GM19452 (cell line): ENCODE results near the gene CREBBP.

Experiments used
- ATAC-seq: cut with Tn5 transposase; IDR thresholded peaks from one replicate; pipeline ENCODE4 v1.9.1; 2021; ENCODE audit not compliant: unreplicated experiment

CREBBP gene

DNA sequence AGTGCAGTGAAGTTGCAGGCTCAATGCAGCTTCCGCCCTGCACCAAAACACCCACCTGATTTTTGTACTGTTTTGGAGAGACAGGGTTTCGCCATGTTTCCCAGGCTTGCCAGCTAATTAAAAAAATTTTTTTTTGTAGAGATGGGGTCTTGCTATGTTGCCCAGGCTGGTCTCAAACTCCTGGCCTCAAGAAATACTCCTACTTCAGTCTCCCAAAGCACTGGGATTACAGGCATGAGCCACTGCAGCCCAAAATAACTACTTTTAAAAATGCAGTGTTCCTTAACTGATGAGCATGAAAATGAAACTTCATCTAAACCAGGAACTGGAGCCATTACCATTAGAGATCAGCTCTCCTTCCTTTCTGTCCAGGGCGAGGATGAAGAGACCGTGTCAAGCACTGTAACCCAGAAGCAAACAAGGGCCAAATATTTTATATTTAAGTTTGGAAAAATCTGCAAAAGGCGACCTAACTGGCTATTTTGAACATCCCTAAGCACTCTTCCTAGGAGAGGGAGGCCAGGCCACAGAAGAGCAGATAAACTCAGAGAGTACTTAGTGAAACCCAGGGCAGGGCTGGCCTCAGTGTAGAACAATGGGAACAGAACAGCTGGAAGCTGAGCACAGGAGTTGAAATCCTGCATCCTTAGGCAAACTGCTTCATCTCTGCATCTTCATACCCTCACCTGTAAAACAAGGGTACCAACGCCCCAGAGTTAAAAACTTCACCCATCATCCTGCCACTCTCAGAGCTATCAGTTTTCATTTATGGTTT lies 24.0 kb downstream of the CREBBP start:
- ATAC-seq, result no peak

DNA sequence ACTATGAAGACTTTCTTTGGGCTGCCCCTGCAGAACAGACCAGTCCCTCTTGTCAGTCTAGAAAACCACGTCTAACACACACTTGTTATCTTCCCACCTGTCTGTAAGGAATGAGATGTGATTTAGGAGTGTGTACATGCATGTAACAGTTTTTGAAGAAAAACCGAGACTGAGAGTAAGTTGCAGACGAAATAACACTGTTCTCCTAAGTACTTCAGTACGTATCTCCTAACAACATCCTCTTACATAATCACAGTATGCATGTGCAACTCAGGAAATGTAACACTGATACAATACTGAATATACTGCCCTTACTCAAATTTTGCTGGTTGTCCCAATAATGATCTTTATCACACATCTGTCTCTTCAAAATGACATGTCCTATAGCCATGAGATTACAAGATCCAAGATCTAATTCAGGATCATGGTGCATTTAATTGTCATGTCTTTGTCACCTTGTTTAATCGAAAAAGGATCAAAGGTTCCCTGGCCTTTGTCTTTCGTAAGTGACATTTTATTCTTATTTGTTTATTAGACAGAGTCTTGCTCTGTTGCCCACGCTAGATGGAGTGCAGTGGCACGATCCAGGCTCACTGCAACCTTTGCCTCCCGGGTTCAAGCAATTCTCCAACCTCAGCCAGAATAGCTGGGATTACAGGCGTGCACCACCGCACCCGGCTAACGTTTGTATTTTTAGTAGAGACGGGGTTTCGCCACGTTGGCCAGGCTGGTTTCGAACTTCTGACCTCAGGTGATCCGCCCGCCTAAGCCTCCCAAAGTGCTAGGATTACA lies 25.6 kb downstream of the CREBBP start:
- ATAC-seq, result no peak

DNA sequence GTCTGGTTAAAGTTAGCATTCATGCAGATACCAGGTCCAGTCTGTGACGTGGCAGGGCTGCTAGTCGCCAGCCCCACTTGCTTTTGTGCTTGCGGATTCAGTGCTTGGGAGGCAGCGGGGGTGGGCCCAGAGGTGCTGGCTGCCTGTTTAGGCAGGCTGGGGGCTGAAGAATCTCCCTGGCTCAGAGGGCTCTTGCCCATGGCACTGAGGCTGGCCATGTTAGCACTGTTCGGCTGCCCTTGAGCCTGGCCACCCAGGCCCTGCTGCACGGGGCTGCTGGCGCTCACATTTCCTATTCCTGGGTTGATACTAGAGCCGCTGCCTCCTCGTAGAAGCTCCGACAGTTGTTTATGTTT lies 30.0 kb downstream of the CREBBP start:
- no peak for ATAC-seq

DNA sequence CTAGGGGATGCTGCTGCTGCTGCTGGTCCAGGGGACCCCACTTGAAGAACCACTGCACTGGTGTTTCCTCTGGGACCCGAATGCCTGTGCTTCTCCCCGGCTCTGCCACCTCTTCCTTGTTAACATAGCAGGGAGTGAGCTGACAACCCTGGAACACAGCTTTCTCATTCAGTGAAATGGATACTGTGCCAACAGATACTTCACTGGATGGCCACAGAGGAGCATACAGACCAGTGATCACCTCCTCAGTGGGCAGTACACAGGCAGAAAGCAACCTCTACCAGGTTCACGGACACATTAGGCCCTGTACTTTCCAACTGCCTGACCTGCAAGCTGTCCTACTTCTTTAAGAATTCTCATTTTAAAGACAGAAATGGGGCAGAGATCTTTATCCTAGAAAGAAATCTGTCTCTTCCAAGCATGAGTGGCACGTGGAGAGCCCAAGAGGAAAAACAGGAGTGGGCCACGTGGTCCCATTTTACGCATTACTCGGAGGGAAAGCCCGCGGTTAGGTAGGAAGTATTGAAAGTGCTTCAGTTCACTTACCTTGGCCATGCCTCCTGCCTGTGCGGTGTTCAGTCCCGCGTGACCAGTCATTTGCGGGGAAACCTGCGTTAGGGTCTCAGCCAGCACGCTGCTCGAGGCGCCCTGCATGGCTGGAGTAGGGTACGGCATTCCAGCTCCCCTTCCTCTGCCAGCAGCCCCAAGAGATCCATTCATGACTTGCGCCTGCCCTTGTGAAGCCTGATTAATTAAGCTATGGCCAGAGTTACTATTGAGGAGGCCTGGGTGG lies 30.6 kb downstream of the CREBBP start:
- no peak for ATAC-seq

DNA sequence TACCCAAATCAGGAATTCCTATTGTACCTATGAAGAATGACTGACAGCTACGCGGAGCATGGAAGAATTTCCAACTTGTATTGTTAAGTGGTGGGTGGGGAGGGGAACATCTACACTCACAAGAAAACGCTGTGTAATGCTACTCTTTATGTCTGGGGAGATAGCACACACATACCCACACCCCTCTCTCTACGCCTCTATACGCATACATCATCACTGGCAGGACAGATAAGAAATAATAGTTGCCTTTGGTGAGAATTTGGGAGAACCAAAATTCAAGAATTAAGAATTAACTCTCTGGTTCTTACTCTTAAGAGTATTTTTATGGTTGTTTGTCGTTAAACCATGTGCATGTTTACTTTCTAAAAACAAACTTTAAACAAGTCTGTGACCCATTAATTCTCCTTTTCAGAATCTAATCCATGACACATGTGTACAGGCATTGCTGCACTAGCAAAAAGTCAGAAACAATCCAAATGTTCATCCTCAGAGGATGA lies 33.9 kb downstream of the CREBBP start:
- no peak for ATAC-seq

DNA sequence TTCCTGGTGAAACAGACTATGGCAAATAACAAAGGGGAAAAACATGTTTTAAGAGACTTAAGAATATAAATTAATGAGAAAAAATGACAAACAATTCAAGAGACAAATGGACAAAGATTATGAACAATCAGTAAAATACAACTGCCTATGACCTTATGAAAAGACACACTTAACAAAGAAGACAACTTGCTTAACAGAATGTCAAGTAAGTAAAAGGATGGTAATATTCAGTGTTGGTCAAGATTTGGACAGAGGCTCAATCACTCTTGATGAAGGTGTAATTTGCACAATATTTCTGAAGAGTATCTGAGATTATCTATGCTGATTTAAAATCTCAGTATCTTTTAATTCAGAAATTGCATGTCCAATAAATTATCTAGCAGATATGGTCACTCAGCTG lies 34.4 kb downstream of the CREBBP start:
- no peak for ATAC-seq

DNA sequence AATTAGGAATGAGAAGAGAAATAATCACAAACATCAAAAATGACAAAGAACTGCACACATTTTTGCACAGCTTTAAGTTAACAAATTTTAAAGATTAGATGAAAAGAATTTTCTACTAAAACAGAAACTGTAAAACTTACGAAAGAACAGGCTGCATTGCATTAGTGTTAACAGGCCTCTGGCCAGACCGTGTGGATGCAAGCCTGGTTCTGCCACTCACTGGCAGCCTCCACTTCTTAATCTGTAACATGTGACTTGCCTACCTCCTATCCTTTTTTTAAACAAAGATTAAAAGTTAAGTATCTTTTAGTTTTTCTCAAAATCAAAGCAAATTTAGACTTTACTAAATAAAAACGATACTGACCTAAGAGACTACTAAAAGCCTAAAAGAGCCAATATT lies 37.5 kb downstream of the CREBBP start:
- ATAC-seq, result no peak

DNA sequence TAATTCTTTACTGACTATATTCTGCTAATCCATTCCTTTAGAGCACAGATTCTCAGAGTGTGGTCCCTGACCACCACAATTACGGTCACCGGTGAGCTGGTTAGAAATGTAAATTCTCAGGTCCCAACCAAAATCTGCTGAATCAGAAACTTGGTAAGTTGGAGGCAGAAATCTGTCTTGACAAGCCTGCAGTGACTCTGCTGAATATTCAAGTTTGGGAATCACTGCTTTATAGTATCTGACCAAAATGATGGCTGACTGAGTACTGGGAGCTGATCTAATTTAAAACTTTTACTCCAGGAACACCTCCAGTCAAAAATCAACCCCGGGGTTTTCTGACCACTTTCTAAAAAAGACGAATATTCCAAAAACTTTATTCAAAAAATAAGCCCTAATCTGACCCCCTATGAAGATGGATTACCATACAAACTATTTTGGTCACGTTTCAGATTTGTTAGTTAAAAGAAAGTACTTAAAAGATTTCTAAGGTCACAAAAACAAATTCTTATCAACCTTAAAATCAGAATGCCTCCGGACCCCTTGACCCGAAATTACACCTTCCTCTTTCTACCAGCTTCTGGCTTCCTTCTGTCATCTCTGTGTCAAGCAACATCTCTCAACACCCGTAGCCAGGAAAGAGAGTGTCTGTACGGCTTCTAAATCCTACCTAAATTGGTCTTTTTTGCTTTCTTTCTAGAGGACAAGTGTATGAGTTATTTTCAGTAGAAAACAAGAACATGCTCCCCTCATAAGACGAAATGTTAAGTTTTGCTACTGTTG lies 38.6 kb downstream of the CREBBP start:
- no peak for ATAC-seq

DNA sequence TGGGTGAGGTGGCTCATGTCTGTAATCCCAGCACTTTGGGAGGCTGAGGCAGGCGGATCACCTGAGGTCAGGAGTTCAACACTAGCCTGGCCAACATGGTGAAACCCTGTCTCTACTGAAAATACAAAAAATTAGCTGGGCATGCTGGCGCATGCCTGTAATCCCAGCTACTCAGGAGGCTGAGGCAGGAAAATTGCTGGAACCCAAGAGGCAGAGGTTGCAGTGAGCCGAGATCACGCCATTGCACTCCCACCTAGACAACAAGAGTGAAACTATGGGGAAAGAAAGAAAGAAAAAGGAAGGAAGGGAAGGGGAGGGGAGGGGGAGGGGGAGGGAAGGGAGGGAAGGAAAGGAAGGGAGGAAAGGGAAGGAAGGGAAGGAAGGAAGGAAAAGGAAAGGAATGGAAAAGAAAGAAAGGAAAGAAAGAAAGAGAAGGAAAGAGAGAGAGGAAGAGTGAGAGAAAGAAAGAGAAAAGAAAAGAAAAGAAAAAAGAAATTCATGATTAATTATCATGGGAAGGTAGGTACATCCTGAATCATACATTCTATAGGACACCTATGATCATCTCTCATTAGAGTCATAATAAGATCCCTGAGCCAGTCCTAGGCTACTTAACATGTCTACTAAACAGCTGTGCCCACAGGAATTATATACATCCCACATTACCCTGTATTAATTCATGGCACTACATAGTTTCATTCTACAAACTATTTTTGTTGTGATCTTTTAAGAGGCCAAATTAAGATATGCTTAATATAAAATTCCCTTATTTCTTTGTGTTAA lies 40.9 kb downstream of the CREBBP start:
- ATAC-seq, result no peak

DNA sequence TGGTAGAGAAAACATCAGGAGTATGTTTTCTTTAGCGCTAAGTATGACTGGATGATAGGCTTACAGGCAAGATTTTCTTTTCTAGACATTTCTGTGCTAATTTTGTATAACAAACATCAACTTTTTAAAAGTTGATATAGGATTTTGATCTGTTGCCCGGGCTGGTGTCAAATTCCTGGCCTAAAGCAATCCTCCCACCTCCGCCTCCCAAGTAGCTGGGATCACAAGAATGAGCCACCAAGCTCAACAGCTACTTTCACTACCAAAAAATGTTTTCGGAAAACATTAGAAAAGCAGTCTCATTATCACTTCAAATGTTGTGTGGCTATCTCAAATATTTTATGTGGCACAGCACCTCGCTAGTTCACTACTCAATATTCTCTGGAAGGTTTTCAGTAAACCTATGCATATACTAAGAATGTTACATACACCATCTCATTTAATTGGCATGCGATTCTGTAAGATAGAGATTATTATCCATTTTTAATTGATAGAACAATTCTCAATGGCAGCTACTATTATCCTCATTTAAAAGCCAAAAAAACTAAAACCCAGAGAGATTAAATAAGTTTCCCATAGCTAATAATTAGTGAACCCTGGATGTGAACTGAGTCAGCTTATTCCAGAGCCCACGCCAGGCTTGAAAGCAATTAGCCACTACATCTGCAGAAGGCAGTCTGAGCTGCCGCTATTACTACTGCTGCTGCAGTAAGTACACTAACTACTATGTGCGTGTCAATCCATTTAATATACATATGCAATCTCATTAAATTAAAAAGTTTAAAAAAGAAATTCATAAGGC lies 41.7 kb downstream of the CREBBP start:
- no peak for ATAC-seq

DNA sequence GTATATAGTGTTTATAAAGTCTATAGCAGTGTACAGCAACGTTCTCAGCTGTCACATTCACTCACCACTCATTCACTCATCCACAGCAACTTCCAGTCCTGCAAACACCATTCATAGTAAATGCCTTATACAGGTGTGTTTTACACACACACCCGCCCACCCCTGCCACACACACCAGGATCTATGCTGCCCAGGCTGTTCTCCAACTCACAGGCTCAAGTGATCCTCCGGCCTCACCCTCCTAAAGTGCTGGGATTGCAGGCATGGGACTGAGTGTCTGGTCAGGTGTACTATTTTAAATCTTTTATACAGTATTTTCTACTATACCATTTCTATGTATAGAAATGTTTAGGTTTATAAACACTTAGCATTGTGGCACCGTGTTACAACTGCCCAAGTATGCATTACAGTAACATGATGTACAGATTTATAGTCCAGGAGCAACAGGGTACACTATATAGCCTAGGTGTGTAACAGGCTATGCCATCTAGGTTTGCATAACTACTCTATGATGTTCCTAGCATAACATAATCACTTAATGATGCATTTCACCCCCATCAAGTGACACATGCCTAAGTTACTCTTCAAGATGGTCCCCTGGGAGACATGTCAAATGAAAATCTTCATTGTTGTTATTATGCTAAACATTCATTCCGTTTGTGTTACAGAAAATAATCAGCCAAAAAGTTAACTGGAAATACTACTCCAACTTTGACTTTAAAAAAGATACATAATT lies 42.5 kb downstream of the CREBBP start:
- no peak for ATAC-seq

DNA sequence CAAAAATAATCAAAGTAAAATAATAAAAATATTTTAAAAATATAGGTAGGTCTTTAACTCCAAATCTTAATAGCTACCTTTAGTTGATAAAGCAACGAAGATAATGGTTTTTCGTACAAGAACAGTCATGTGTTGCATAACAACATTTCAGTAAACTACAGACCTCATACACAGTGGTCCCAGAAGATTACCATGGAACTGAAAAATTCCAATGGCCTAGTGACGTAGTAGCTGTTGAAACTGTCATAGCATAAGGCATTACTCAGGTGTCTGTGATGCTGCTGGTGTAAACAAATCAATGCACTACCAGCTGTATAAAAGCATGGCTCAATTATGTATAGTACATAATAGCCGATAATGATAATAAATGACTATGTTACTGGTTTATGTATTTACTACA lies 43.9 kb downstream of the CREBBP start:
- no peak for ATAC-seq

DNA sequence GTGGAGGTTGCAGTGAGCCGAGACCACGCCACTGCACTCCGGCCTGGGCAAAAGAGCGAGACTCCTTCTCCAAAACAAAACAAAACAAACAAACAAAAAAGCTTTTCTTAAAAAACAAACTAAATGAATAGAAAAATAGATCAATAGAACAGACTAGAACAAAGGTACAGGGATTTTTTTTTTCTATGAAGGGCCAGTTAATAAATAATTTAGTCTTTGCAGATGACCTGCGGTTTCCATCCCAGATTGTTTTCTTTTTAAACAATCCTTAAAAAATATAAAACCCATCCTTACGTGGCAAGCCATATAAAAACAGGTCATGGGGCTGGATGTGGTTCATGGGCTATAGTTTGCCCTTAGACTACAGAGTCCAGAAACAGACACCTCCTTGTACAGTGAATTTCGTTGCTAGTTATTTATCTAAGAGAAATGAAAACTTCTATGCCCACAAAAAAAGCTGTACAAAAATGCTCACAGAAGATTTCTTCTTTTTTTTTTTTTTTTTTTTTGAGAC lies 45.4 kb downstream of the CREBBP start:
- no peak for ATAC-seq

DNA sequence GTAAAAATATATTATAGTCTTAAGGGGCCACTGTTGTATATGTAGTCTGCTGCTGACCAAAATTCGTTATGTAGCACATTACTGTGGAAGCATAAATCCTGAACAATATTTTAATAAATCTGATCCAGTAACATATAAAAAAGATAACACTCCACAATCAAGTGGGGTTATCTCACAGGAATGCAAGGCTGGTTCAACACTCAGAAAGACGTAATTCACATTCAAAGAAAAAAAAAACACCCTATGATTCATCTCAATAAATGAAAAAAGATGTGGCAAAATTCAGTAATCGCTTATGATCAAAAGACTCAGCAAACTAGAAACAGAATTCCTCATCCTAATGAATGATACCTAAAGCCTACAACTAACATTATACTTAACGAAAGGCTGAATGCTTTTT lies 47.8 kb downstream of the CREBBP start:
- ATAC-seq, result no peak

DNA sequence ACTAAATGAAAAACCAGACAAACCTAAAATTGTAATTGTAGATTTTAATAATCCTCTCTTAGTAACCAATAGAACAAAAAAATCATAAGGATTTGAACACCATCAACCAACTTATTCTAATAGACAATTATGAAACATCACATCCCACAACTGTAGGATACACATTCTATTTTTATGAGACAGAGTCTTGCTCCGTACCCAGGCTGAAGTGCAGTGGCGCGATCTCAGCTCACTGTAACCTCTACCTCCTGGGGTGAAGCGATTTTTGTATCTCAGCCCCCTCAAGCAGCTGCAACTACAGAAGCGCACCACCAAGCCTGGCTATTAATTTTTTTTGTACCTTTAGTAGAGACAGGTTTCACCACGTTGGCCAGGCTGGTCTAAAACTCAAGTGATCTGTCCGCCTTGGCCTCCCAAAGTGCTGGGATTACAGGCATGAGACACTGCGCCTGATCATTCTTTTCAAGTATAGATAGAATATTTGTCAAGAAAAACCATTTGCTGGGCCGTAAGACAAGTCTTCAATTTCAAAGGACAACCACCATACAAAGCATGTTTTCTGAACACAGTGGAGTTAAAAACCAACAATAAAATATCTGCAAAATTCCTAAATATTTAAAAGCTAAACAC lies 49.8 kb downstream of the CREBBP start:
- ATAC-seq, result no peak

DNA sequence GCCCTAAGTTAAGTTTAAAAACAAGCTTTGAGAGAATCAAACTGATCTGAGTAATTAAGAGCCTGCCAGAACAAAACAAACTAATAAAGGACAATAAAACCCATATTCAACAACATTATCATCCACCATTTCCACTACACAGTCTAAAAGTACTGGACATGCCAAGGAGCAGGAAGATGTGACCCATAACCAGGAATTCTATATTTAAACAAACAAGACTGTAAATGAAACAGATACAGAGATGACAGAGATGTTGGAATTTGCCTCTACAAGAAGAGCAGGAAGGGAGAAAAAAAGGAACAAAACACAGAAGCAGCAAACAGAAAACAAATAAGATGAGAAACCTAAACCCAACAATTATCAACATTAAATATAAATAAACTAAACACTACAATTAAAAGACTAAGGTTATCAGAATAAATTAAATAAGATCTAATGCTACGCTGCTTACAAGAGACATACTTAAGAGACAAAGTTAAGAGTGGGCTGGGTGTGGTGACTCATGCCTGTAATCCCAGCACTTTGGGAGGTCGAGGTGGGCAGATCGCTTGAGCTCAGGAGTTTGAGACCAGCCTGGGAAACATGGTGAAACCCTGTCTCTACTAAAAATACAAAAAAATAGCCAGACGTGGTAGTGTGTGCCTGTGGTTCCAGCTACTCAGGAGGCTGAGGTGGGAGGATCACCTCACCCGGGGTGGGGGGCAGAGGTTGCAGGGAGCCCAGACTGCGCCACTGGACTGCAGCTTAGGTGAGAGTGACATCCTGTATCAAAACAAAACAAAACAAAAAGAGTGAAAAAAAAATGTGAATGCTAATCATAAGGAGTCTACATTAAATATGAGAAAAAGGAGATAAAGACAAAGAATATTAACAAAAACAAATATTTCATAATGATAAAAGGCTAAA lies 50.6 kb downstream of the CREBBP start:
- no peak for ATAC-seq

DNA sequence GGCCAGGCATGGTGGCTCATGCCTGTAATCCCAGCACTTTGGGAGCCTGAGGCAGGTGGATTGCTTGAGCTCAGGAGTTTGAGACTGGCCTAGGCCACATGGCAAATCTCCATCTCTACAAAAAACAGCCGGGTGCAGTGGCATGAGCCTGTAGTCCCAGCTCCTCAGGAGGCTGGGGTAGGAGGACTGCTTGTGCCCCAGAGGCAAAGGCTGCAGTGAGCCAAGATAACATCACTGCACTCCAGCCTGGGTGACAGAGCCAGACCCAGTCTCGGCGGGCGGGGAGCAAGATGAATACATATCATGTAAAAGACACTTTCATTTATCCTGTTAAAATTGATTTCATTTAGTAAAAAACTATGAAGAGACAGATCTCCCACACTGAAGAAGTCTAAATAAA lies 54.6 kb downstream of the CREBBP start:
- ATAC-seq, result no peak
